Naive thymus-derived CD4-positive, alpha-beta T cell (primary cell): ENCODE measurements around the gene ADGRB3. TPM values are rescaled to one million over a fixed set of nuclear protein-coding genes. Genes with fewer than 3 reads are reported as not detected.
"Not testable (repeated sequence)": the region's sequence is repeated elsewhere in the genome, so short reads cannot be mapped to it uniquely, and the experiment has no call there.

ENCODE experiments used
- ATAC-seq: fragments of 150-1000 bp; cut with Tn5 transposase; 2 replicates; pipeline ENCODE4 v1.10.0; 2021; ENCODE audit warnings: mild to moderate bottlenecking, moderate library complexity
- CTCF ChIA-PET: fragments of 350-600 bp; sonication (Branson Sonifier 250); formaldehyde crosslinking; loops from one replicate; lab custom pipeline; 2021; ENCODE audit warnings: antibody characterized with exemption; lab: Charles Lee
- POLR2A ChIA-PET: fragments of 350-600 bp; sonication (Branson Sonifier 250); formaldehyde crosslinking; loops from one replicate; lab custom pipeline; 2021; ENCODE audit warnings: antibody characterized with exemption, inconsistent platforms; lab: Charles Lee
- DNase-seq, 9 donors: peaks; one replicate each; pipeline versions ENCODE4 v3.0.0 to v3.0.0-alpha.2; 2020 to 2022; ENCODE audit warnings: mixed read lengths in 1 of 9
- H3K27ac ChIP-seq: one replicate; pipeline ENCODE4 v1.7.0; 2013; ENCODE audit warnings: mild to moderate bottlenecking, low read depth, low read length, moderate library complexity
- H3K27me3 ChIP-seq, 2 donors: one replicate each; pipeline ENCODE4 v1.7.0; 2013; ENCODE audit warnings: low read length in 2 of 2, mild to moderate bottlenecking in 2 of 2, moderate library complexity in 2 of 2; ENCODE audit not compliant: control insufficient read depth in 2 of 2, insufficient read depth in 2 of 2
- H3K36me3 ChIP-seq, 3 experiments: 1 replicate in 2 of 3; 2 replicates in 1 of 3; pipeline ENCODE4 v1.7.0; 2013; ENCODE audit warnings: low read length in 3 of 3, mild to moderate bottlenecking in 3 of 3, moderate library complexity in 1 of 3; ENCODE audit not compliant: insufficient read depth in 3 of 3, control insufficient read depth in 2 of 3
- H3K4me1 ChIP-seq, 2 donors: one replicate each; pipeline ENCODE4 v1.7.0; 2013; ENCODE audit warnings: low read length in 2 of 2, mild to moderate bottlenecking in 2 of 2, moderate library complexity in 1 of 2; ENCODE audit not compliant: control insufficient read depth in 2 of 2, insufficient read depth in 2 of 2
- H3K4me3 ChIP-seq: 2 replicates; pipeline ENCODE4 v1.7.0; 2013; ENCODE audit warnings: mild to moderate bottlenecking, low read length
- H3K9me3 ChIP-seq, 3 experiments: 1 replicate in 2 of 3; 2 replicates in 1 of 3; pipeline ENCODE4 v1.7.0; 2013; ENCODE audit warnings: low read length in 3 of 3; ENCODE audit not compliant: control insufficient read depth in 2 of 3
- H3K27ac Mint-ChIP-seq, 9 donors: one replicate each; pipeline ENCODE4 v1.8.0; 2020 to 2022; ENCODE audit warnings: mixed read lengths in 9 of 9, mild to moderate bottlenecking in 8 of 9, moderate library complexity in 5 of 9, inconsistent platforms in 2 of 9
- H3K27me3 Mint-ChIP-seq, 5 donors: one replicate each; pipeline ENCODE4 v1.8.0; 2021 to 2022; ENCODE audit warnings: mixed read lengths in 5 of 5, mild to moderate bottlenecking in 1 of 5
- H3K36me3 Mint-ChIP-seq, 5 donors: one replicate each; pipeline ENCODE4 v1.8.0; 2020 to 2022; ENCODE audit warnings: mixed read lengths in 5 of 5, mild to moderate bottlenecking in 3 of 5, inconsistent platforms in 1 of 5
- H3K4me1 Mint-ChIP-seq, 7 donors: one replicate each; pipeline ENCODE4 v1.8.0; 2020 to 2022; ENCODE audit warnings: mixed read lengths in 7 of 7, mild to moderate bottlenecking in 3 of 7, inconsistent platforms in 1 of 7
- H3K4me3 Mint-ChIP-seq, 10 donors: one replicate each; pipeline ENCODE4 v1.8.0; 2020 to 2022; ENCODE audit warnings: mild to moderate bottlenecking in 10 of 10, mixed read lengths in 10 of 10, moderate library complexity in 6 of 10, inconsistent platforms in 2 of 10
- H3K9me3 Mint-ChIP-seq, 11 donors: one replicate each; pipeline ENCODE4 v1.8.0; 2020 to 2022; ENCODE audit warnings: mixed read lengths in 11 of 11, mild to moderate bottlenecking in 4 of 11, inconsistent platforms in 1 of 11, moderate library complexity in 1 of 11
- intact Hi-C, 2 donors: fragments of 100-400 bp; cut with micrococcal nuclease; formaldehyde crosslinking; loops; one replicate each; pipeline ENCODE4 v1.15.1; 2023
- polyA plus RNA-seq, 2 donors: library from polyadenylated mRNA; unstranded; fragments of 300-500 nt; fragmentation: Illumina TruSeq; gene quantifications; one replicate each; pipeline ENCODE4 v1.2.3, GENCODE V29; 2021
- total RNA-seq, 6 experiments: library from RNA in 5 of 6; stranded (reverse) in 5 of 6; gene quantifications; 1 replicate in 5 of 6; 2 replicates in 1 of 6; pipeline ENCODE4 v1.2.3 and lab custom pipeline; 2021 to 2026

ADGRB3 gene
- total and polyA plus RNA-seq, 7 experiments from 2014 or later: not detected

GRCh38 chr6:68880050-68880813 is 245.2 kb downstream of the ADGRB3 start:
- ATAC-seq (no peak), DNase-seq (no peak)
- ChIA-PET POLR2A (no interaction called here), CTCF (no interaction called here)
- Mint-ChIP-seq H3K36me3 (no peaks in the 10 kb centered on the region), H3K4me3 (no peak overlapping the region), H3K27ac (no peak overlapping the region), H3K27me3 (peaks cover 0 to 3% (median 0%) of the 10 kb centered on the region in 5 donors), H3K9me3 (peaks cover 0 to 5% (median 0%) of the 10 kb centered on the region in 11 donors), H3K4me1 (no peaks in the 10 kb centered on the region)
- H3K9me3 ChIP-seq: no peaks in the 10 kb centered on the region
- H3K4me3 ChIP-seq: no peak overlapping the region
- intact Hi-C loops: no loop called here
- H3K4me1 ChIP-seq: no peaks in the 10 kb centered on the region
- no peaks in the 10 kb centered on the region for H3K27me3 ChIP-seq
- no peak overlapping the region for H3K27ac ChIP-seq
- H3K36me3 ChIP-seq: no peaks in the 10 kb centered on the region

GRCh38 chr6:68883325-68883724 is 248.2 kb downstream of the ADGRB3 start:
- DNase-seq, H3K4me1 Mint-ChIP-seq, H3K9me3 ChIP-seq, H3K36me3 ChIP-seq, H3K4me3 Mint-ChIP-seq, intact Hi-C loops, H3K9me3 Mint-ChIP-seq, H3K36me3 Mint-ChIP-seq, POLR2A ChIA-PET, H3K27ac Mint-ChIP-seq, H3K4me3 ChIP-seq, H3K27ac ChIP-seq, H3K27me3 ChIP-seq, H3K4me1 ChIP-seq, ATAC-seq, CTCF ChIA-PET, H3K27me3 Mint-ChIP-seq: not testable (repeated sequence)

GRCh38 chr6:68891419-68891818 is 256.3 kb downstream of the ADGRB3 start:
- intact Hi-C loops: no loop called here
- H3K36me3 Mint-ChIP-seq: no peaks in the 10 kb centered on the region
- ATAC-seq: no peak
- Histone ChIP-seq H3K27ac (no peak overlapping the region), H3K4me3 (no peak overlapping the region), H3K9me3 (no peaks in the 10 kb centered on the region), H3K4me1 (no peaks in the 10 kb centered on the region), H3K36me3 (no peaks in the 10 kb centered on the region), H3K27me3 (no peaks in the 10 kb centered on the region)
- no peaks in the 10 kb centered on the region for H3K4me1 Mint-ChIP-seq
- ChIA-PET CTCF (no interaction called here), POLR2A (no interaction called here)
- H3K27ac Mint-ChIP-seq: no peak overlapping the region
- peaks cover 0 to 7% (median 0%) of the 10 kb centered on the region in 11 donors for H3K9me3 Mint-ChIP-seq
- H3K4me3 Mint-ChIP-seq: no peak overlapping the region
- DNase-seq: no peak
- H3K27me3 Mint-ChIP-seq: no peaks in the 10 kb centered on the region

- ATAC-seq (no peak), DNase-seq (no peak)
- Histone ChIP-seq H3K27me3 (no peaks in the 10 kb centered on the region), H3K27ac (no peak overlapping the region), H3K4me1 (no peaks in the 10 kb centered on the region), H3K4me3 (no peak overlapping the region), H3K36me3 (no peaks in the 10 kb centered on the region), H3K9me3 (no peaks in the 10 kb centered on the region)
- H3K36me3 Mint-ChIP-seq: no peaks in the 10 kb centered on the region
- H3K4me3 Mint-ChIP-seq: no peak overlapping the region
- H3K27ac Mint-ChIP-seq: no peak overlapping the region
- H3K4me1 Mint-ChIP-seq: no peaks in the 10 kb centered on the region
- CTCF ChIA-PET: no interaction called here
- intact Hi-C loops: no loop called here
- peaks cover 0 to 11% (median 3%) of the 10 kb centered on the region in 11 donors for H3K9me3 Mint-ChIP-seq
- H3K27me3 Mint-ChIP-seq: no peaks in the 10 kb centered on the region
- POLR2A ChIA-PET: no interaction called here
These were observed 257.4 kb downstream of the ADGRB3 start for GRCh38 chr6:68892452-68892851.

- no peak overlapping the region for H3K4me3 ChIP-seq
- no peaks in the 10 kb centered on the region for H3K9me3 ChIP-seq
- Mint-ChIP-seq H3K27ac (no peak overlapping the region), H3K27me3 (no peaks in the 10 kb centered on the region), H3K4me1 (no peaks in the 10 kb centered on the region), H3K9me3 (peaks cover 0 to 6% (median 1%) of the 10 kb centered on the region in 11 donors), H3K4me3 (no peak overlapping the region), H3K36me3 (no peaks in the 10 kb centered on the region)
- no peaks in the 10 kb centered on the region for H3K36me3 ChIP-seq
- intact Hi-C loops: no loop called here
- POLR2A ChIA-PET: no interaction called here
- ATAC-seq (no peak), DNase-seq (no peak)
- no peaks in the 10 kb centered on the region for H3K27me3 ChIP-seq
- H3K4me1 ChIP-seq: no peaks in the 10 kb centered on the region
- CTCF ChIA-PET: no interaction called here
- H3K27ac ChIP-seq: no peak overlapping the region
These were observed 260.8 kb downstream of the ADGRB3 start for GRCh38 chr6:68895929-68896328.

GRCh38 chr6:68901044-68901443 is 266.0 kb downstream of the ADGRB3 start:
- POLR2A ChIA-PET: no interaction called here
- Mint-ChIP-seq H3K27me3 (no peaks in the 10 kb centered on the region), H3K9me3 (peaks cover 0 to 9% (median 3%) of the 10 kb centered on the region in 11 donors), H3K4me1 (no peaks in the 10 kb centered on the region), H3K4me3 (no peak overlapping the region), H3K27ac (no peak overlapping the region), H3K36me3 (no peaks in the 10 kb centered on the region)
- Histone ChIP-seq H3K4me1 (no peaks in the 10 kb centered on the region), H3K9me3 (no peaks in the 10 kb centered on the region), H3K27me3 (no peaks in the 10 kb centered on the region), H3K27ac (no peak overlapping the region), H3K4me3 (no peak overlapping the region), H3K36me3 (no peaks in the 10 kb centered on the region)
- ATAC-seq: no peak
- intact Hi-C loops: no loop called here
- CTCF ChIA-PET: no interaction called here
- DNase-seq: no peak

- Histone ChIP-seq H3K4me1 (no peaks in the 10 kb centered on the region), H3K36me3 (no peaks in the 10 kb centered on the region), H3K4me3 (no peak overlapping the region), H3K9me3 (no peaks in the 10 kb centered on the region), H3K27ac (no peak overlapping the region), H3K27me3 (no peaks in the 10 kb centered on the region)
- Mint-ChIP-seq H3K4me1 (no peaks in the 10 kb centered on the region), H3K4me3 (no peak overlapping the region), H3K9me3 (peaks cover 0 to 4% (median 0%) of the 10 kb centered on the region in 11 donors), H3K27me3 (no peaks in the 10 kb centered on the region), H3K36me3 (no peaks in the 10 kb centered on the region), H3K27ac (no peak overlapping the region)
- DNase-seq: no peak
- POLR2A ChIA-PET: no interaction called here
- intact Hi-C loops: no loop called here
- CTCF ChIA-PET: interaction anchor here (0.6 kb wide), 1 partner anchor 1166 kb away, joined by 3 read pairs; no protein-coding TSS in a partner anchor
- no peak for ATAC-seq
These were observed 276.3 kb downstream of the ADGRB3 start for GRCh38 chr6:68911334-68911733.
